BJ (cell line): Measurements from ENCODE around the gene KIAA0232. TPM values are rescaled to one million over a fixed set of nuclear protein-coding genes. Genes with fewer than 3 reads are reported as not detected.

Source experiments
- CTCF ChIA-PET: fragments of 350-600 bp; formaldehyde crosslinking; extraction: SDS; loops from one replicate; lab custom pipeline; 2021; ENCODE audit warnings: antibody characterized with exemption, inconsistent platforms; lab: Yijun Ruan, JAX
- POLR2A ChIA-PET: fragments of 300-600 bp; sonication (Branson Sonifier 250); formaldehyde crosslinking; extraction: SDS; loops from one replicate; lab custom pipeline; 2021; ENCODE audit warnings: antibody characterized with exemption; lab: Charles Lee
- DNase-seq: peaks from one replicate; pipeline ENCODE4 v3.0.0-alpha.2; 2011; ENCODE audit warnings: low read depth
- H3K27me3 ChIP-seq: 2 replicates; pipeline ENCODE4 v1.6.0; 2011; ENCODE audit warnings: low read length; ENCODE audit not compliant: control insufficient read depth, insufficient read depth
- H3K36me3 ChIP-seq: 2 replicates; pipeline ENCODE4 v1.5.1; 2011; ENCODE audit warnings: low read length; ENCODE audit not compliant: control insufficient read depth, insufficient read depth
- H3K4me3 ChIP-seq: 2 replicates; pipeline ENCODE4 v1.5.1; 2011; ENCODE audit warnings: low read depth, mild to moderate bottlenecking, control low read depth, low read length
- CTCF ChIP-seq: IDR thresholded peaks from 2 replicates; pipeline ENCODE4 v1.5.1; 2011; ENCODE audit warnings: low read depth, mild to moderate bottlenecking, control low read depth, inconsistent platforms, low read length, moderate library complexity; ENCODE audit not compliant: insufficient read depth
- polyA plus RNA-seq: library from polyadenylated mRNA; depleted of rRNA; stranded (reverse); fragments of >200 nt; gene quantifications from 2 replicates; pipeline ENCODE4 v1.2.3, GENCODE V29; 2011

KIAA0232 gene
- polyA plus RNA-seq, 1 experiment, result 11.0 TPM

- no peak for DNase-seq
- ChIA-PET CTCF (interaction anchor here (0.9 kb wide), 1 partner anchor 122 kb away, joined by 4 read pairs; no protein-coding TSS in a partner anchor), POLR2A (no interaction called here)
- Histone ChIP-seq H3K36me3 (no peaks in the 10 kb centered on the region), H3K4me3 (no peak overlapping the region), H3K27me3 (no peaks in the 10 kb centered on the region)
- no peak for TF ChIP-seq CTCF
Measured at GRCh38 chr4:6751611-6752485, 30.7 kb upstream of the KIAA0232 start.

GRCh38 chr4:6752486-6752829 lies 30.1 kb upstream of the KIAA0232 start:
- ChIA-PET POLR2A (no interaction called here), CTCF (no interaction called here)
- no peak for DNase-seq
- no peak for TF ChIP-seq CTCF
- no peak overlapping the region for H3K4me3 ChIP-seq
- H3K36me3 ChIP-seq, result no peaks in the 10 kb centered on the region
- H3K27me3 ChIP-seq, result no peaks in the 10 kb centered on the region

- H3K27me3 ChIP-seq, result no peaks in the 10 kb centered on the region
- DNase-seq, result no peak
- POLR2A ChIA-PET, result no interaction called here
- no peak for TF ChIP-seq CTCF
- CTCF ChIA-PET, result no interaction called here
- no peak overlapping the region for H3K4me3 ChIP-seq
- no peaks in the 10 kb centered on the region for H3K36me3 ChIP-seq
Measured at GRCh38 chr4:6753103-6753560, 29.4 kb upstream of the KIAA0232 start.

GRCh38 chr4:6753891-6754290 lies 28.6 kb upstream of the KIAA0232 start:
- CTCF ChIA-PET, result no interaction called here
- no peak for TF ChIP-seq CTCF
- H3K4me3 ChIP-seq, result no peak overlapping the region
- POLR2A ChIA-PET, result no interaction called here
- H3K36me3 ChIP-seq, result no peaks in the 10 kb centered on the region
- DNase-seq, result no peak
- H3K27me3 ChIP-seq, result no peaks in the 10 kb centered on the region

- ChIA-PET POLR2A (no interaction called here), CTCF (no interaction called here)
- Histone ChIP-seq H3K27me3 (no peaks in the 10 kb centered on the region), H3K36me3 (no peaks in the 10 kb centered on the region), H3K4me3 (no peak overlapping the region)
- no peak for DNase-seq
- TF ChIP-seq CTCF, result no peak
Measured at GRCh38 chr4:6754481-6755087, 27.9 kb upstream of the KIAA0232 start.
